HT-29 (cell line): Measurements from ENCODE around the gene CHRNB1. TPM values are rescaled to one million over a fixed set of nuclear protein-coding genes. Genes with fewer than 3 reads are reported as not detected.

Experiments
- DNase-seq: peaks from one replicate; pipeline ENCODE4 v3.0.0-alpha.2; 2015; ENCODE audit warnings: low spot score
- total RNA-seq: library from RNA; depleted of rRNA; stranded (reverse); fragments of >200 nt; shearing (Covaris generic); gene quantifications from 2 replicates; pipeline ENCODE4 v1.2.3, GENCODE V29; 2014; rRNA removed

CHRNB1 gene, protein sequence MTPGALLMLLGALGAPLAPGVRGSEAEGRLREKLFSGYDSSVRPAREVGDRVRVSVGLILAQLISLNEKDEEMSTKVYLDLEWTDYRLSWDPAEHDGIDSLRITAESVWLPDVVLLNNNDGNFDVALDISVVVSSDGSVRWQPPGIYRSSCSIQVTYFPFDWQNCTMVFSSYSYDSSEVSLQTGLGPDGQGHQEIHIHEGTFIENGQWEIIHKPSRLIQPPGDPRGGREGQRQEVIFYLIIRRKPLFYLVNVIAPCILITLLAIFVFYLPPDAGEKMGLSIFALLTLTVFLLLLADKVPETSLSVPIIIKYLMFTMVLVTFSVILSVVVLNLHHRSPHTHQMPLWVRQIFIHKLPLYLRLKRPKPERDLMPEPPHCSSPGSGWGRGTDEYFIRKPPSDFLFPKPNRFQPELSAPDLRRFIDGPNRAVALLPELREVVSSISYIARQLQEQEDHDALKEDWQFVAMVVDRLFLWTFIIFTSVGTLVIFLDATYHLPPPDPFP
- total RNA-seq, result 0.83 and 1.6 TPM in 2 replicates

DNA sequence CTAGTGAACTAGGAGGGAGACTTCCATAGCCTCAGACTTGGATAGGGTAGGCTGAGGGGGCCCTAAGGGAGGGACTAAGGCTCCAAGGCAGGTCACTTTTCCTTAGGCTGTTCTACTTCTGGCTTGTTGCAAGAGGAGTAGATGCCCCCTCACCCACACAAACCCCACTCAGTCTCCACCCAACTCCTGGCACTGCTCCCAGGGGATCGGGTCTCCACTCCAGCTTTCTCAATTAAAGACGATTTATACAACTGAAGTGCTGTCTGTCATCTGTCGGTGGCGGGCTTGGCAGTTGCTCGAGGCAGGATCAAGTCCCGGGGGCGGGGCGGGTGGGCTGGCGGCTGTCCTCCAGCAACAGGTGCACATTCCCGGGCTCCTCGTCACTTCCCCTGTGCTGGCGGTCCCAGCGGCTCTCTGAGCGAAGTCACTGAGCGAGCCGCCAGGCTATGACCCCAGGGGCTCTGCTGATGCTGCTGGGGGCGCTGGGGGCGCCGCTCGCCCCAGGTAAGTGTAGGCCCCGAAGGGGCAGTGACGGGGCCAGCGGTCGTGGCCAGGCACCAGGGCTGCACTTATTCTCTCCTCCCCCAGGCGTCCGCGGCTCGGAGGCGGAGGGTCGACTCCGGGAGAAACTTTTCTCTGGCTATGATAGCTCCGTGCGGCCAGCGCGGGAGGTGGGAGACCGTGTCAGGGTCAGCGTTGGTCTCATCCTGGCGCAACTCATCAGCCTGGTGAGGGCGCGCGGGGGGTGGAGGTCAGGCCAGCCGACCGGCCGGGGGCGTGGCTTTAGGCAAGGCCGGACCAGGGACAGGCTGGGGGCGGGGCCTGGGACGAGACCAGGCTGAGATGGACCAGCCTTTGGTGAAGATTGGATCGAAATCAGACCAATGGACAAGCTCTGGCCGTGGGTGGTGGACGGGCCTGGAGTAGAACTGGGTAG, at the start of gene CHRNB1:
TSS of gene CHRNB1 (plus strand) at position 380 of the 937 bp plus-strand sequence. CDS start at position 447, 67 bp downstream.
- DNase-seq, result peak; percentile 65

DNA sequence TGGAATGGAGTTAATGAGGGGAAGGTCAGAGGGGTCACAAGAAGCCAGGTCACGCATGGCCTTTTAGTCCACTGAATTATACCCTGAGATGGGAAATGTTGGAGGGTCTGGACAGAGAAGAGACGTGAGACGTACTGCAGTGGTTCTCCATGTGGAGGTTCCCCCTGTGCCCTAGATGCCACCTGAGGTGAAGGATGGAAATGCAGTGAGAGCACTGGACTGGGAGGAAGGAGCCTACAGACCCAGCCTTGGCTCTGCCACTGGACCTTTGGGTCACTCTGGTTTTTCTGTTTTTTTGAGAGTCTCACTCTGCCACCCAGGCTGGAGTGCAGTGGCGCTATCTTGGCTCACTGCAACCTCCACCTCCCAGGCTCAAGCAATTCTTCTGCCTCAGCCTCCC, 48.7 kb upstream of the CHRNB1 start:
- DNase-seq, result no peak

DNA sequence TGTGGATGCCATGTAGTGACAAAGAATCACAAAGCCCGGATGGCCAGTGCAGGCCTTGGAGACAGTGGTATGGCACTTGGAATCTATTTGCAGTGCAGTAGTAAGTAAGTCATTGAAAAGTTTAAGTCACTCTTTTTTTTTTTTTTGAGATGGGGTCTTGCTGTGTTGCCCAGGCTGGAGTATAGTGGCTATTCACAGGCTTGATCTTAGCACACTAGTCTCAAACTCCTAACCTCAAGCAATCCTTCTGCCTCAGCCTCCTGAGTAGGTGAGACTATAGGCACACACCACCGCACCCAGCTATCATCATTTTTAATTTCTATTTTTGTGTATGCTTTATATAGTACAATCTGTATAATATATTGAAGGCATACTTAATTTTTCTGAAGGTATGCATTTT, 46.2 kb upstream of the CHRNB1 start:
- no peak for DNase-seq

DNA sequence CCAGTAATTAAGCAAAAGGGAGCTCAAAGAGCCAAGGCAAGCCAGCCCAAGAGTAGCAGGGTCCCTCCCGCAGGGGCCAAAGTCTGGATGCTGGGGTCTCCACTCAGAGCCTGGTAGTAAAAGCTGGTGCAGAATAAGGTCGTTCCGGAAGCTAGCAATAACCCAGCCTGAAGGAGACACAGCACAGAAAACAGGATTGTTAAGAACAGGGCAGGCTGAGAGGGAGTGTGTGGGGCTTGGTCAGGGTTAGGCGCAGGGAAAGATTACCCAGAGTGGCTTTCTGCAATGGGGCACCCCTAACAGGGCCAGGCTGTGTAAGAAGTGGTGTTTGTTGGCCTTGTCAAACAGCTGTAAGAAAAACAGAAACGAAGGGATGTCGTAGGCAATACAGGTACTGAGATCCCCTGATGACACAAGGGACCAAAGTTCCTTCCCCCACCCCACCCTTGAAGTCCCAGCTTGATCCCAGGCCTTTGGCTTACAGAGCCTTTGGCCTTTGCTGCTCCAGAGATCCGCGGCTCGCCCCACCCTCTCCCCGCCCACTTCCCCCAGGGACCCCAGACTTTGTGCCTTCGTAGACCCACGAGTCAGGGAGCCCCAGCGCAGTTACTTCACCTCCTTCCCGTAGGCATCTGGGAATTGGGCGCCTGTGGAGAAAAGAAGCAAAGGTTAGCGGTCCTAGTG, 41.7 kb upstream of the CHRNB1 start:
- DNase-seq, result peak; percentile 28

DNA sequence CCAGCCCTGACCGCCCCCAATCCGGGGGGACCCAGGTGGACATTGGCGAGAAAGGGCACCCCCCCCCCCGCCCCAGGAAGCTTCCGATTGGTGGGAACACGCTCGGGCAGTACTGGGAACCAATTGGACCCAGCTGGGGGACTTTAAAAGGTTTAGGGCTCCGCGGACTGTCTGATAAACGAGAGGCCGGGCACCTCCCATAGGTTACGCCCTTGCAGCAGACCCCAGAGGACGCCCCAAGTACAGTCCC, 41.2 kb upstream of the CHRNB1 start:
- DNase-seq, result no peak

DNA sequence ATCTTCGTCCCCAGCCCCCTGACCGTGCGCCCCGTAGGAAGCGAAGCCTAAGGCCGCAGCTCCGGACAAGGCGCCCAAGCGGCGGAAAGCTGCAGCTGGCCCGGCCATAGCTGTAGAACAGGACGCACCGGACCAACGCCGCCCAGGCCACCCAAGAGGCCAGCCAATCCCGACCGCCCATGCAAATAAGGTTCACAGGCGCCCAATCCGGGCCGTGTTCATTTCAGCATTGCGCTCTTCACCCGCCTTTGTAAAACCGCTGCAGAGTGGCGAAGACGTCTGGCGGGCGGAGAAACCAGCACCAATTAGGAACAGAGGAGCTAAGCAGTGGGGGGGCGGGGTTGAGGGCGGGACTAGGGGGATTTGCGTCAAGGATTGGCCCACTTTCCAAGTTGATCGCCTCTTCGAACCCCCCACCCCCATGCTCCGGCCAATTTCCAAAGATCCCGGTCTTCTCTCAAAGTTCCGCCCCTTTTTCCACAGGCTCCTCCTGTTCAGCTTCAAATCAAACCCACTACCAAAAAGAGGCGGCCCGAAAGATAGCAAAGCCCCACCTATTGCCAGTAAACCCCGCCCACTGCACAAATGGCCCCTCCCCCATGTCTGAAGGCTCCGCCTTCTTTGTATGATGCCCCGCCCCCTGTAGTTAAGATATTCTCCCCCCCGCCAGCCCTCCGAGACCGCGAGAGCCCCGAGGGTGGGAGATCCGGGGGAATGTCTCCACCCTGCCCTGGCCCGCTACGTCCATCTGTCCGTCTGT, 40.7 kb upstream of the CHRNB1 start, which contains the start of gene TMEM256:
TSS of gene TMEM256 (minus strand) at position 121 of the 760 bp plus-strand sequence. CDS start at position 108, 13 bp downstream.
- DNase-seq, result peak; percentile 95

DNA sequence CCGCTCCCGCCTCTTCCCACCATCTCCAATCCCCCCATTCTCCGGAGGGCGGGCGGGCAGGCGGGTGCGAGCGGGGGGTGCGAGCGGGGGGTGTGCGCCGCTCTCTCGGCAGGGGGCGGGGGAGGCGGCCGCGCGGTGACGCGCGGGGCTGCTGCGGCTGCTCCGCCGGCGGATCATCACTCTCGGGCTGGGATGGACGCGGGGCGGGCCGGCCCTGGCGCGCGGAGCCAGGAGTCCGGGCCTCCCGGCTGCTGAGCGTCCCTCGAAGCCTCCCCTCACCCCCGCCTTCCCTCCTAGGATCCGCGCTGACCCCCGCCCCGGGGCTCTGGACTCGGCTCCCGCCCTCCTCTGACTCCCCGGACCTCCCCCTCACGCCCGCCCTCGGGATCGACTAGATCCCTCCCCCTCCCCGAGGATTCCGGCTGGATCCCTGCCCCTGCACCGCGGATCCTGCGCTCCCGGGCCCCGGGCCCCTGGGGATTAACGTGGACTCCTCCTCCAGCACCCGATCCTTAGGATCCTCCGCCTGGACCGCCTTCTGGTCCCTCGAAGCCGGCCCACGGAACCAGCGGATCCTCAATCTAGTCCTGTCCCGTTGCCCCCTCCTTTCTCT, 40.0 kb upstream of the CHRNB1 start:
- DNase-seq, result no peak

DNA sequence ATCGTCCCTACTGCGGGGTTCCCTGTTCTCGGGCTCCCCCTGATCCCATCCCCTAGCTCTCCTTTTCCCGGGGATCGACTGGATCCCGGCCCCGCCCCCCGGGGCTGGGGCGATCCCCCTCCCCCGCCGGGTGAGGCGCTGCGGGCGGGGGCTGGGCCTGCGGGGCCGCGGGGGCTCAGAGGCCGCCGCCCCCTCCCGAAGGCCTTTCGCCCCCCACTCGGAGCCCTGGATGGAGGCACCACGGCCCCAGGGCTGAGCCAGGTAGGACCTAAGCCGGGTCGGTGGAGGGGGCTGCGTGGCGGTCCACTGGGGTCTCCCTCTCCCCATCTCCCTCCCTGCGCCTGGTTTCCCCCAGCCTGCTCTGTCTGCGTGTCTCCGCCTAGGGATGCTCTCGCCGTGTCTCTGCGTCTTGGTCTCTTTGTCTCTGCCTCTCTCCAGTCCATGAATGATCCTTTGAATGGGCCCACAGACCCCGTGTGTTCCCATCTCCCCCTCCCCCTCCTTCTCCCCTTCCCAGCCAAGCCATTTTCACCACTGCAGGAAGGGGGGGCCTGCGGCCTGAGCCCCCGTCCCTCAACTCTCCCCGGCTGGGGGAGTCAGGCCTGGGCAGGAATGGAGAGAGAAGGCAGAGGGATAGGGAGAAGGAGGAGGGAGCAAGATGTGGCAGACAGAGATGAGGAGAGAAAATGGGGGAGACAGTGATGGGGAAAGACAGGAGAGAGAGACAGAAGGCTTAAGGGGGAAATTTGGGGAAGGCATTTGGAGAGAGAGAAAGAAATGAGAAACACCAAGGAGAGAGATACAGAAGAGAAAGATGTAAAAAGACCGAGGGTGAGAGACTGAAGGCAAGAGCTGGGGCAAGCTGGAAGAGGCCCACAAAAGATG, 39.3 kb upstream of the CHRNB1 start:
- DNase-seq, result no peak

DNA sequence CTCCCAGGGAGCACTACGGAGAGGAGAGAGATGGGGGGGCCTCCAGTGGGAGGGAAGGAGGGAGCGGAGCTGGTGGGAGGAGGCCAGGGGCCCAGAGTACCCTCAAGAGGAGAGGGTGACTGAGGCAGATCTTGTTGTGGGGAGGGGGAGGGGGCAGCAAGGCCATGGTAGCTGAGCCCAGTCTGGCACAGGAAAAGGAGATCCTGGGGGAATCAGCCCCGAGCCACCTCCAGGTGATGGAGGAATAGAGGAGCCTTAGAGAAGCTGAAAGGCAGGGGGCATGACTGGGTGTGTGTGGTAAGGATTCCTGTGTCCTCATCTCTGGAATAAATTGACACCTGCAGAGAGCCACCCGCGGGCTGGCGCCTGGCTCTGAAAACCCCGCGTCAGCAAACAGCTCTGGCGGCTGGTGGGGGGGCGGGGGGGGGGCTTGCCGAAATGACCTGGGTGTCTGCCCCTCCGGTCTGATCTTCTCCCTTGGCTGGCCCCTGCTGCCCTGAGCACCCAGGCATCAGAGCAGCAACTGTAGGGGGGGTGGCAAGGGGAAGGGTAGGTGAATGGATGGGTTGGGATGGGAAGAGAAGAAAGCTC, 38.5 kb upstream of the CHRNB1 start:
- no peak for DNase-seq

DNA sequence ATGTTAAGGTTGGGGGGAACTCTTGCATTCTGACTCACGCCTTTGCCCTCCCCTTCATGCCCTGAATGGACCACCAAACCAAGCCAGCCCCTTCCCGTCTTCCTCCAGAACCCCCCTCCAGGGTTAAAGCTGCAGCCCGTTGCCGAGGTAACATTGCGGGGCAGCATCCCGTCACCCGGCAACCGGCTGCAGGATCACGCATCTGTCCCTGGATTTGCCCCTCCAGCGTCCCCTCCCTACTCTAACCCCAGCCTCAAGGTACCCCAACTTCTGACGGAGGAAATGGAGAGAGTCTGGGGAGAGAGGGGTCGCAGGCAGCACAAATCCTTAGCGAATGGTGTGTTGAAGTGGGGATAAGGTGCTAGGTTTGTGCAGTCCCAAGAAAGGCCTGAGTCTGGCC, 37.8 kb upstream of the CHRNB1 start:
- no peak for DNase-seq

DNA sequence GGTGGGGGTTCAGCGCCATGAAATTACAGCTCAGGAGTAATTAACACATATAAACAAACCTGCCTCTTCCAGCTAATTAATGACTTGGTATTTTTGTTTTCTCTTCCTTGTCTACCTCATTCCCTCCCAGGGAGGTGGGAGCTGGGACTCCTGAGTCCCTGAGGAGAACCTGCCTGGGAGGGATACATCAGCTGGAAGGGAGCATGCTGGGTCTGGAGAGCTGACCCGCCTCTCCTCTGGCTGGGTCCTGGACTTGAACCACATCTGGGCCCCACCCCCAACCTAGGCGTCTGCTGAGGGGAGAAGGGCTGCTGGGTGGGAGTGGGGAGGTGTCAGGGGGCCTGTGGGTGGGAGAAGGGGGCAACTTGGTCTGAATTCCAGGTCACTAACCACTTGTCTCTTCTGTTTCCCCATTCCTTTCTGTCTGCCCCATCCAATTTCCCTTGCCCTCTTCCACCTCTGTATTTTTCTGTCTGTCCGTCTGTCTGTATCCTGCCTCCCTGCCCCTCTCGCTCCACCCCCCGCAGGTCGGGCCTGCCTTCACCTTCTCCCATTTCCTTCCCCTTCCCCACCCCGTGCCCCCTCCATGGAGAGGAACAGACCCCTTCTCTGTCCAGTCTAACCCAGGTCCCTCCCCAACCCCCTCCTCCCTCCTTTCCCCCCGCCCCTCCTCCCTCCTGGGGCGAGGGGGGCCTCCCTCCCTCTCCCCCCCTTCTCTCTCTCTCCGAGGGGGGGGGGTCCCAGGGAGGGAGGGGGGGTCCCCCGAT, 37.2 kb upstream of the CHRNB1 start, which contains the start of gene NLGN2:
TSS of gene NLGN2 (plus strand) at position 361 of the 767 bp plus-strand sequence. CDS start 411 bp downstream, outside the sequence.
- no peak for DNase-seq

DNA sequence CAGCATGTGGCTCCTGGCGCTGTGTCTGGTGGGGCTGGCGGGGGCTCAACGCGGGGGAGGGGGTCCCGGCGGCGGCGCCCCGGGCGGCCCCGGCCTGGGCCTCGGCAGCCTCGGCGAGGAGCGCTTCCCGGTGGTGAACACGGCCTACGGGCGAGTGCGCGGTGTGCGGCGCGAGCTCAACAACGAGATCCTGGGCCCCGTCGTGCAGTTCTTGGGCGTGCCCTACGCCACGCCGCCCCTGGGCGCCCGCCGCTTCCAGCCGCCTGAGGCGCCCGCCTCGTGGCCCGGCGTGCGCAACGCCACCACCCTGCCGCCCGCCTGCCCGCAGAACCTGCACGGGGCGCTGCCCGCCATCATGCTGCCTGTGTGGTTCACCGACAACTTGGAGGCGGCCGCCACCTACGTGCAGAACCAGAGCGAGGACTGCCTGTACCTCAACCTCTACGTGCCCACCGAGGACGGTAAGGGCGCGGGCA, 36.6 kb upstream of the CHRNB1 start:
- DNase-seq, result no peak

DNA sequence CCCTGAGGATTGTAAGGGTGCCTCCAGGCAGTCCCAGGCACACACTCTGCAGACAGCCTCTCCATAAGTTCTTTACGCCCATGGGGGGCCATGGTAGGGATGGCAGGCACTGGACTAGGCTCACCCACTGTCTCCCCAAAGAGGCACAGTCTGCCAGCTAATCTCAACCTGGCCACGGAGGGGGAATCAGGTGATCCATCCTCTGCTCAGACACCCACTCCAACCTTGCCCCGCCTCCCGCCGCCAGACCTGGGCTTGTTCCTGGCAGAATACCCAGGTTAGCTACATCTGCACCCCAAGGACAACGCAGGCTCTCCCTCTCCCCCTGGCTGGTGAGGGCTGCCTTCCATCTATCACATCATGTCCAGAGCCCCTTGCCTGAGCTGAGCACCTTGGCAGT, 36.0 kb upstream of the CHRNB1 start:
- no peak for DNase-seq

DNA sequence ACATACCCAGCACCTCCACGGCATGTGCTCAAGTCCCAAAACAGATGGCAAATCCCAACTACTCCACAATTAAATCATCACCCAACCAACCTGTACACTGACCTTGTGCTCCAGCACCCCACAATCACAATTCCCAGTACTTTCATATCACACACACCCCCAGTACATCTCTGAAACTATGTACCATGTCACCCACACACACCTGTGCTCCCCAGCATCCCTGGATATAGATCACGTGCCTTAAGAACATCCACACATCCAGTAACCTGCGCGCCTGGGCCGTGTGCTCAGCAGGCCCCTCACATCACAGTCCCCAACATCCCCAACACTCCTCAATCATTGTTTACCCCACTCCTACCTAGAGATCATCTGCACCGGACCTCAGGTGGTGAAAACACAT, 35.1 kb upstream of the CHRNB1 start:
- DNase-seq, result no peak

DNA sequence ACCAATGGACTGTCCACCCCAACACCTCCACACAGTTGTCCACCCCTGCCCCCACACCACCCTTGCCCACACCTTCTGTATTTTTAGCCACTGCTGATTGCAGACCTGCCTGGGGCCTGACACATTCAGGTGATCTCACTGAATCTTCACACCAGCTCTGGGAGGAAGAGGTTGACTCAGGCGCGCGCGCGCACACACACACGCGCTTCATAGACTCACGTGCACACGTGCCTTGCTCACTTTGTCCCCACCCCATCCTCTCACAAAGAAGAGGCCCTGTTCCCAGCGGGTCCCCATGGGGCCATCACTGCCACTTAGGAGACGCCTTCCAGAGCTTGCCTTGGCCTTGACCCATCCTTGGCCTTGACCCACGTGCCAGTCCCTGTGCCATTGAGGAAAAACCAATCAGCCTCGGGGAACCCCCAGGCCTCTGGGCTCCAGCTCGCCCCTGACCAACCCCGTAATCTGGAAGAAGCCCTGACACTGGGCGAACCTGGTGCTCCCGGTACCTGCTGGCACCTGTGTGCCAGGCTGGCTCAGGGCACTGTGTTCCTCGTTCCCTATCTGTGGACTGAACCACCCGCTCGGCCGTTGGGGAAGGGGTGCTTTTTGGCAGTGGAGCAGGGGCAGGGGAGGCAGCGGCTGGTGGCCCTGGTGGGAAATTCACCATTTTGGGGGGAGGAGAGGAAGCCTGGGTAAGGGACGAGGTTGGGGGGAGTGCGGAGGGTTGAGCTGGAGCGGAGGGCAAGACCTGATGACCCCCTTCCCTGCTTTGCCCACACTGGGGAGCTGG, 34.0 kb upstream of the CHRNB1 start:
- no peak for DNase-seq

DNA sequence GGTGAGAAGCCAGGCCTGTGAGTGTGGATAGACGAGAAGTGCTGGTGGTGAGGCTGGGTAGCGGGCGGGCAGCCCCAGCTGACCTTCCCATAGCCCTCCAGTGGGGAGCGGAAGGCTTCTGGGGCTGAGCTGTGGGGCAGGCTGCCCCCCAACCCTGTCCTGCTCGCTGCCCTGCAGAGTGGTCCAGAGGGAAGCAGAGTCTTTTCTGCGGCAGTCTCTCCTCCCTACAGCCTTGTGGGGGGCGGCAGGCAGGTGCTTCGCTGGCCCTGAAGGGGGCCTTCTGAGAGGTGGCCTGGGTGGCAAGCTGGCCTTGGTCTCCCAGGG, 33.5 kb upstream of the CHRNB1 start:
- no peak for DNase-seq

DNA sequence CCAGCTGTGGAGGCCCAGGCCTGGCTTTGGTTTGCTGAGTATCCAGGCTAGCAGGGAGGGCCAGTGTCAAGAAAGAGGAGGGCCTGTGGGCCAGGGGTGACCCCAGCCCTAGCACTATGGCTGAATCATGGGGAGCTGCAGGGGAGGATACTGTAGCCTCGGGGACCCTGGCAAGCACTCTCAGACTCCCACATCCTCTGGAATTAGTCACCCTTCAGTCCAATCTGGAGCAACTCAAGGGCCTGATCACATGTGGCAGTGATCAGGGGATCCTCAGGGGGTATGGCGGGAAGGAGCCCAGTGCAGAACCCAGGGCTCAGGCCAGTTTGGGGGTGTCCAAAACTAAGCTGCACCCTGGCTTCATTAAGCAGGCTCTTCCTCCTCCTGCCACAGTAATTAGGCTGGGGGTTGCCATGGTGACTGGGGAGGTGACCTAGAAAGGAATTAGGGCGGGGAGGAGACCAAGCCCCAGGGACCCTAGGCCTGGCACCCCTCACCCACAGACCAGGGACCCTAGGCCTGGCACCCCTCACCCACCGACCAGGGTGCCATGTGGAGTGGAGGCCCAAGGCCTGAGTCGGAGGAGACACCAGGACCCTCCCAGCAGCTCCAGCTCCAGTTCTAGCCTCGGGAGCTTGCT, 31.4 kb upstream of the CHRNB1 start:
- DNase-seq, result no peak
